ENCODE data around the gene TNK2. TPM values are rescaled to one million over a fixed set of nuclear protein-coding genes. Genes with fewer than 3 reads are reported as not detected.

TNK2 gene
- polyA plus RNA-seq, 1 donor (not counting 4 experiments of a cell fraction or from before 2014, with no cell fraction given) = 15.8 TPM

- H3K4me2 ChIP-seq (ENCODE audit: control insufficient read depth, extremely low read depth, insufficient read depth, low read depth, low read length) = no peak overlapping the region
These were observed 87.5 kb downstream of the TNK2 start for GRCh38 chr3:195820901-195821300.

GRCh38 chr3:195820186-195820585 lies 88.2 kb downstream of the TNK2 start:
- DNase-seq (ENCODE audit: low read depth, low spot score) = no peak
- Histone ChIP-seq H3K9me1 (ENCODE audit: control insufficient read depth, extremely low read depth, insufficient read depth, low read length) (no peaks in the 10 kb centered on the region), H3K27me3 (ENCODE audit: control insufficient read depth, extremely low read depth, insufficient read depth, low read length) (peaks cover 25% of the 10 kb centered on the region), H3K9ac (ENCODE audit: control insufficient read depth, extremely low read depth, insufficient read depth, low read length) (no peak overlapping the region), H3K79me2 (ENCODE audit: control insufficient read depth, insufficient read depth, low read length) (no peaks in the 10 kb centered on the region), H3K4me1 (ENCODE audit: control insufficient read depth, extremely low read depth, insufficient read depth, low read length) (peaks cover 10% of the 10 kb centered on the region), H3K9me3 (ENCODE audit: control insufficient read depth, low read depth, low read length) (no peaks in the 10 kb centered on the region), H3K27ac (ENCODE audit: control insufficient read depth, insufficient read depth, low read length) (no peak overlapping the region), H4K20me1 (ENCODE audit: control insufficient read depth, extremely low read depth, insufficient read depth, low read length) (no peaks in the 10 kb centered on the region), H3K36me3 (ENCODE audit: control insufficient read depth in 2 of 2, extremely low read depth in 1 of 2, insufficient read depth in 2 of 2, low read length in 2 of 2) (no peaks in the 10 kb centered on the region), H2AFZ (ENCODE audit: control insufficient read depth, low read length) (no peak overlapping the region), H3K4me3 (ENCODE audit: control insufficient read depth in 2 of 3, extremely low read depth in 1 of 3, insufficient read depth in 2 of 3, low read depth in 1 of 3, low read length in 3 of 3) (no peak overlapping the region), H3K4me2 (ENCODE audit: control insufficient read depth, extremely low read depth, insufficient read depth, low read depth, low read length) (no peak overlapping the region)
- dilution Hi-C loops (cut with MboI; ENCODE audit: extremely low pct_ligation_motif_present, low sequenced_read_pairs) = no loop called here
- no peak for FAIRE-seq
- no peak for TF ChIP-seq EZH2 (IDR thresholded peaks at IDR 0.05; ENCODE audit: low read length)
- TF ChIP-seq CTCF (optimal IDR thresholded peaks at IDR 0.05 in 1 of 3, IDR thresholded peaks at IDR 0.05 in 1 of 3, conservative IDR thresholded peaks at IDR 0.05 in 1 of 3; ENCODE audit: extremely low read depth in 1 of 3, insufficient read depth in 2 of 3, low read length in 3 of 3) = no peak

More at GRCh38 chr3:195820901-195821300, 87.5 kb downstream of the TNK2 start:
- Histone ChIP-seq H4K20me1 (ENCODE audit: control insufficient read depth, extremely low read depth, insufficient read depth, low read length) (no peaks in the 10 kb centered on the region), H3K79me2 (ENCODE audit: control insufficient read depth, insufficient read depth, low read length) (no peaks in the 10 kb centered on the region), H3K27ac (ENCODE audit: control insufficient read depth, insufficient read depth, low read length) (no peak overlapping the region), H3K4me3 (ENCODE audit: control insufficient read depth in 2 of 3, extremely low read depth in 1 of 3, insufficient read depth in 2 of 3, low read depth in 1 of 3, low read length in 3 of 3) (no peak overlapping the region), H3K4me1 (ENCODE audit: control insufficient read depth, extremely low read depth, insufficient read depth, low read length) (peaks cover 10% of the 10 kb centered on the region), H3K9me1 (ENCODE audit: control insufficient read depth, extremely low read depth, insufficient read depth, low read length) (no peaks in the 10 kb centered on the region), H3K9ac (ENCODE audit: control insufficient read depth, extremely low read depth, insufficient read depth, low read length) (no peak overlapping the region), H2AFZ (ENCODE audit: control insufficient read depth, low read length) (no peak overlapping the region), H3K27me3 (ENCODE audit: control insufficient read depth, extremely low read depth, insufficient read depth, low read length) (peaks cover 29% of the 10 kb centered on the region), H3K9me3 (ENCODE audit: control insufficient read depth, low read depth, low read length) (no peaks in the 10 kb centered on the region), H3K36me3 (ENCODE audit: control insufficient read depth in 2 of 2, extremely low read depth in 1 of 2, insufficient read depth in 2 of 2, low read length in 2 of 2) (no peaks in the 10 kb centered on the region)
- TF ChIP-seq EZH2 (IDR thresholded peaks at IDR 0.05; ENCODE audit: low read length) = no peak
- TF ChIP-seq CTCF (optimal IDR thresholded peaks at IDR 0.05 in 1 of 3, IDR thresholded peaks at IDR 0.05 in 1 of 3, conservative IDR thresholded peaks at IDR 0.05 in 1 of 3; ENCODE audit: extremely low read depth in 1 of 3, insufficient read depth in 2 of 3, low read length in 3 of 3) = no peak
- DNase-seq (ENCODE audit: low read depth, low spot score) (no peak), FAIRE-seq (no peak)
- dilution Hi-C loops (cut with MboI; ENCODE audit: extremely low pct_ligation_motif_present, low sequenced_read_pairs) = no loop called here

All from keratinocyte (primary cell).